Bronchial epithelial cell (primary cell): ENCODE results near the gene TTLL11. TPM values are rescaled to one million over a fixed set of nuclear protein-coding genes. Genes with fewer than 3 reads are reported as not detected.

ENCODE experiments used
- DNase-seq: peaks from one replicate; pipeline ENCODE4 v3.0.0-alpha.2; 2010; ENCODE audit warnings: low read depth
- FAIRE-seq: peaks from 2 replicates; lab custom pipeline; 2011; peaks lifted over from hg19 to GRCh38; lab: Jason Lieb, UNC
- H3K27me3 ChIP-seq: 2 replicates; pipeline ENCODE4 v1.5.1; 2011; ENCODE audit warnings: low read length; ENCODE audit not compliant: control insufficient read depth, insufficient read depth
- H3K36me3 ChIP-seq: 2 replicates; pipeline ENCODE4 v1.5.1; 2011; ENCODE audit warnings: low read length; ENCODE audit not compliant: control insufficient read depth, insufficient read depth
- H3K4me3 ChIP-seq: 2 replicates; pipeline ENCODE4 v1.5.1; 2011; ENCODE audit warnings: mild to moderate bottlenecking, low read depth, low read length, control low read depth
- CTCF ChIP-seq: IDR thresholded peaks from 2 replicates; pipeline ENCODE4 v1.5.1; 2011; ENCODE audit warnings: mild to moderate bottlenecking, moderate library complexity, low read length, control low read depth, inconsistent platforms; ENCODE audit not compliant: insufficient read depth, severe bottlenecking
- total RNA-seq: library from RNA; depleted of rRNA; stranded (reverse); fragments of >200 nt; gene quantifications from 2 replicates; pipeline ENCODE4 v1.2.1, GENCODE V29; 2014

Gene TTLL11
- total RNA-seq, 1 donor from 2014 or later, result 1.8 TPM

GRCh38 chr9:122110100-122110833 is 17.2 kb upstream of the TTLL11 start:
- no peak for TF ChIP-seq CTCF
- no peak for FAIRE-seq
- DNase-seq, result no peak
- no peaks in the 10 kb centered on the region for H3K27me3 ChIP-seq
- H3K4me3 ChIP-seq, result no peak overlapping the region
- H3K36me3 ChIP-seq, result no peaks in the 10 kb centered on the region

GRCh38 chr9:122109035-122109813 is 16.1 kb upstream of the TTLL11 start:
- no peak overlapping the region for H3K4me3 ChIP-seq
- no peaks in the 10 kb centered on the region for H3K27me3 ChIP-seq
- DNase-seq (no peak), FAIRE-seq (no peak)
- no peak for TF ChIP-seq CTCF
- no peaks in the 10 kb centered on the region for H3K36me3 ChIP-seq

- H3K4me3 ChIP-seq, result no peak overlapping the region
- H3K27me3 ChIP-seq, result no peaks in the 10 kb centered on the region
- no peak for DNase-seq
- FAIRE-seq, result peak; percentile 43
- TF ChIP-seq CTCF, result no peak
- no peaks in the 10 kb centered on the region for H3K36me3 ChIP-seq
Measured at GRCh38 chr9:122107291-122107805, 14.2 kb upstream of the TTLL11 start.

GRCh38 chr9:122106576-122106975 is 13.5 kb upstream of the TTLL11 start:
- Histone ChIP-seq H3K27me3 (no peaks in the 10 kb centered on the region), H3K36me3 (no peaks in the 10 kb centered on the region), H3K4me3 (no peak overlapping the region)
- DNase-seq, result no peak
- FAIRE-seq, result no peak
- no peak for TF ChIP-seq CTCF

- Histone ChIP-seq H3K4me3 (no peak overlapping the region), H3K27me3 (no peaks in the 10 kb centered on the region), H3K36me3 (no peaks in the 10 kb centered on the region)
- no peak for TF ChIP-seq CTCF
- FAIRE-seq, result no peak
- no peak for DNase-seq
Measured at GRCh38 chr9:122103985-122104384, 10.9 kb upstream of the TTLL11 start.
